Measurements from ENCODE around the gene NR1D2.
A peak's percentile ranks its signal among the peaks of the same experiment; 100 is the strongest.
"Not testable (repeated sequence)": the region's sequence is repeated elsewhere in the genome, so short reads cannot be mapped to it uniquely, and the experiment has no call there.

Gene NR1D2

GRCh38 chr3:23944861-23945662 is at the start of gene NR1D2:
TSS of gene NR1D2 (plus strand) at chr3:23945286. CDS start at chr3:23945579, 293 bp downstream.
- peak; percentile 66 for DNase-seq

- no peak for DNase-seq
These were observed 44.3 kb upstream of the NR1D2 start for GRCh38 chr3:23900744-23901143.

GRCh38 chr3:23904545-23904944 is 40.5 kb upstream of the NR1D2 start:
- DNase-seq, result no peak

- no peak for DNase-seq
These were observed 35.7 kb upstream of the NR1D2 start for GRCh38 chr3:23909341-23909740.

GRCh38 chr3:23911397-23911796 is 33.7 kb upstream of the NR1D2 start:
- no peak for DNase-seq

GRCh38 chr3:23912335-23912734 is 32.8 kb upstream of the NR1D2 start:
- not testable (repeated sequence) for DNase-seq

- no peak for DNase-seq
These were observed 31.9 kb upstream of the NR1D2 start for GRCh38 chr3:23913182-23913581.

- DNase-seq, result no peak
These were observed 31.0 kb upstream of the NR1D2 start for GRCh38 chr3:23913873-23914743.

- DNase-seq, result peak; percentile 39
These were observed 29.5 kb upstream of the NR1D2 start for GRCh38 chr3:23915537-23916108.

GRCh38 chr3:23916152-23916885 is 28.8 kb upstream of the NR1D2 start:
- no peak for DNase-seq

GRCh38 chr3:23916886-23917678 is 28.0 kb upstream of the NR1D2 start, which contains the start of the genes NKIRAS1 and RPL15:
TSS of gene NKIRAS1 (minus strand) at chr3:23916990. CDS start at chr3:23910904, 6,086 bp downstream.
TSS of gene RPL15 (plus strand) at chr3:23917132. CDS start at chr3:23917860, 728 bp downstream.
- peak; percentile 94 for DNase-seq

- peak; percentile 22 for DNase-seq
These were observed 27.3 kb upstream of the NR1D2 start for GRCh38 chr3:23917679-23918303.

GRCh38 chr3:23918331-23918730 is 26.8 kb upstream of the NR1D2 start:
- DNase-seq, result not testable (repeated sequence)

- DNase-seq, result no peak
These were observed 25.5 kb upstream of the NR1D2 start for GRCh38 chr3:23919628-23920027.

GRCh38 chr3:23920151-23920655 is 24.9 kb upstream of the NR1D2 start:
- no peak for DNase-seq

GRCh38 chr3:23921052-23921511 is 24.0 kb upstream of the NR1D2 start:
- no peak for DNase-seq

GRCh38 chr3:23923786-23924185 is 21.3 kb upstream of the NR1D2 start:
- no peak for DNase-seq

GRCh38 chr3:23926246-23926645 is 18.8 kb upstream of the NR1D2 start:
- DNase-seq, result no peak

GRCh38 chr3:23926736-23927135 is 18.4 kb upstream of the NR1D2 start:
- DNase-seq, result no peak

GRCh38 chr3:23928524-23928923 is 16.6 kb upstream of the NR1D2 start:
- no peak for DNase-seq

- DNase-seq, result no peak
These were observed 13.5 kb upstream of the NR1D2 start for GRCh38 chr3:23931597-23931996.

Data from NCI-H2227 treated with DMSO at 0.1 percent for 48 hours (cell line).